ENCODE results near the gene TMEM54.

DNA sequence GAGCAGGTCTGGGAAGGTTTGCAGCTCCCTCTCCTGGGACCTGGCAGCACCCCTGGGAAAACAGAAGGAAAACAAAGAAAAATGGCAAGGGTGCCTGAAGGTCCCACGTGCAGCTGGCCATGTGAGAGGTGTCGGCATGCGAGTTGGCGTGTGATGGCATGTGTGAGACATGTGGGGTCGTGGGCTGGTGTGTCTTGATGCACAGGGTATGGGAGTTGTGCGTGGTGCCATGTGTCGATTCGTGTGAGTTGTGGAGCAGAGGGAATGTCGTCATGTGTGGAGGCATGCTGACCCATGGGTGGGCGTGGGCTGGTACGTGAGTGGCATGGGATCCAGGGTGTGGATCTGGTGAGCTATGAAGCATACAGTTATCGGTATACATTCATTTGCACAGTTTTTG, 13.6 kb downstream of the TMEM54 start:
- no peak for TF ChIP-seq CTCF (IDR thresholded peaks at IDR 0.05; ENCODE audit: insufficient read depth, low read length)
- TF ChIP-seq REST (IDR thresholded peaks at IDR 0.05; ENCODE audit: insufficient replicate concordance, low read depth), result no peak
- no peak for TF ChIP-seq POLR2AphosphoS5 (IDR thresholded peaks at IDR 0.05; ENCODE audit: low read depth)
